ENCODE data around the gene EP400.

EP400 gene

GRCh38 chr12:131903270-131904255 is 46.2 kb upstream of the EP400 start:
- H3K4me3 ChIP-seq (ENCODE audit: low read depth, low read length), result no peak overlapping the region
- DNase-seq (ENCODE audit: low read depth), result no peak
- TF ChIP-seq MYC (IDR thresholded peaks at IDR 0.05; ENCODE audit: low read depth, low read length), result no peak
- TF ChIP-seq MAX (IDR thresholded peaks at IDR 0.05; ENCODE audit: low read depth, low read length), result no peak
- TF ChIP-seq, protein P1, sequence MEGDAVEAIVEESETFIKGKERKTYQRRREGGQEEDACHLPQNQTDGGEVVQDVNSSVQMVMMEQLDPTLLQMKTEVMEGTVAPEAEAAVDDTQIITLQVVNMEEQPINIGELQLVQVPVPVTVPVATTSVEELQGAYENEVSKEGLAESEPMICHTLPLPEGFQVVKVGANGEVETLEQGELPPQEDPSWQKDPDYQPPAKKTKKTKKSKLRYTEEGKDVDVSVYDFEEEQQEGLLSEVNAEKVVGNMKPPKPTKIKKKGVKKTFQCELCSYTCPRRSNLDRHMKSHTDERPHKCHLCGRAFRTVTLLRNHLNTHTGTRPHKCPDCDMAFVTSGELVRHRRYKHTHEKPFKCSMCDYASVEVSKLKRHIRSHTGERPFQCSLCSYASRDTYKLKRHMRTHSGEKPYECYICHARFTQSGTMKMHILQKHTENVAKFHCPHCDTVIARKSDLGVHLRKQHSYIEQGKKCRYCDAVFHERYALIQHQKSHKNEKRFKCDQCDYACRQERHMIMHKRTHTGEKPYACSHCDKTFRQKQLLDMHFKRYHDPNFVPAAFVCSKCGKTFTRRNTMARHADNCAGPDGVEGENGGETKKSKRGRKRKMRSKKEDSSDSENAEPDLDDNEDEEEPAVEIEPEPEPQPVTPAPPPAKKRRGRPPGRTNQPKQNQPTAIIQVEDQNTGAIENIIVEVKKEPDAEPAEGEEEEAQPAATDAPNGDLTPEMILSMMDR (IDR thresholded peaks at IDR 0.05; ENCODE audit: low read depth, low read length), result no peak
- no peak for TF ChIP-seq POLR2A (IDR thresholded peaks at IDR 0.05; ENCODE audit: extremely low read depth, insufficient read length)

- DNase-seq (ENCODE audit: low read depth), result no peak
- no peak for TF ChIP-seq MAX (IDR thresholded peaks at IDR 0.05; ENCODE audit: low read depth, low read length)
Measured at GRCh38 chr12:131904346-131904745, 45.4 kb upstream of the EP400 start.

DNA sequence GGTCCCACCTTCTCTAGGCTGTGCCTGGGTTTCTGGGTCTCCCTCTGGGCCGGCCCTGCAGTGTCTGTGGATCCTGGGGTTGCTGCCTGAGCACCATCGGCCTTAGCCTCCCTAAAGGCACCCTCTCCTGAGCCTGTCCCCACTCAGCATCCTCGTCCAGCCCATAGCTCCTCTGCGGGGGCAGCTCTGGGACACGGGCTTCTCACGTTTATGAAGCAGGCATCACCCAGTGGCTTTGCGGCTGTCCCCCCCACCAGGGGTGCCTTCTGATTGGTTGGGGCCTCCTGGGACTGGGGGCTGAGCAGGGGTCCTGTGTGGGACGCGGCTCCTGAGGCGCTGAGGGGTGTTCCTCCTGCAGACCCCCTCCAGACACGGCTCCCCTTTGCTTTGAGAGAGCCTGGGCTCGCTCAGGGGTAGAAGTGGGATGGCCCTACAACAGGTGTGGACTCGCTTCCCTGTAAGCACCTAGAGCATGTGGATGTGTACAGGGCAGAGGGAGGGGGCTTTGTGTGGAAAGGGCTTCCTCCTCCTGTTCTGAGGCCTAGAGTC is 44.6 kb upstream of the EP400 start:
- TF ChIP-seq MYC (IDR thresholded peaks at IDR 0.05; ENCODE audit: low read depth, low read length) (no peak), MAX (IDR thresholded peaks at IDR 0.05; ENCODE audit: low read depth, low read length) (no peak), POLR2A (IDR thresholded peaks at IDR 0.05; ENCODE audit: extremely low read depth, insufficient read length) (no peak)
- TF ChIP-seq, protein P1 (IDR thresholded peaks at IDR 0.05; ENCODE audit: low read depth, low read length), result no peak

More at GRCh38 chr12:131904346-131904745, 45.4 kb upstream of the EP400 start:
- no peak overlapping the region for H3K4me3 ChIP-seq (ENCODE audit: low read depth, low read length)

DNA sequence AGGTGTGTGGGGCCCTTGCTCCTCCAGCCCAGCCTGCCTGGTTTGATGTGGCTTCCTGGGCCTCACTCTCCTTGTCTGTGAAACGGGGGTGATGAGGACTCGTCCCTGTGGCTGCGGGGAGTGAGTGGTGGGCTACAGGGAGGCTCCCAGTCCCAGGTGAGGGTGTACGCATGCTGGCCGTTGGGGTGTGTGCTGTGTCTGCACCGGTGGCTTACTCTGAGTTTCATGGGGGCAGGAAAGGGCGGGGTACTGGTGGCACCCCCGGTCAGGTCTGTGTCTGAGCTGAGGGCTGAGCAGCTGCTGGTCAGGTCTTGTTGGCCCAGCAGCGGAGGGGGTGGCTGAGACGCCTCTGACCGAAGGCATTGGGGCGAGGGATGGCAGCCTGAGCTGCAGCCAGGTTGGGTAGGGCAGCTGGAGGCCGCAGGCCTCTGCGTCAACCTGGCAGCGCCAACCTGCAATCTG is 44.1 kb upstream of the EP400 start:
- TF ChIP-seq, protein P1 (IDR thresholded peaks at IDR 0.05; ENCODE audit: low read depth, low read length), result no peak
- TF ChIP-seq POLR2A (IDR thresholded peaks at IDR 0.05; ENCODE audit: extremely low read depth, insufficient read length) (no peak), MAX (IDR thresholded peaks at IDR 0.05; ENCODE audit: low read depth, low read length) (no peak)
- DNase-seq (ENCODE audit: low read depth), result no peak
- no peak overlapping the region for H3K4me3 ChIP-seq (ENCODE audit: low read depth, low read length)

More for the DNA sequence above, 44.6 kb upstream of the EP400 start:
- no peak overlapping the region for H3K4me3 ChIP-seq (ENCODE audit: low read depth, low read length)
- DNase-seq (ENCODE audit: low read depth), result no peak

- TF ChIP-seq MAX (IDR thresholded peaks at IDR 0.05; ENCODE audit: low read depth, low read length) (no peak), MYC (IDR thresholded peaks at IDR 0.05; ENCODE audit: low read depth, low read length) (no peak), POLR2A (IDR thresholded peaks at IDR 0.05; ENCODE audit: extremely low read depth, insufficient read length) (no peak)
- TF ChIP-seq, protein P1 (IDR thresholded peaks at IDR 0.05; ENCODE audit: low read depth, low read length), result no peak
- no peak overlapping the region for H3K4me3 ChIP-seq (ENCODE audit: low read depth, low read length)
- DNase-seq (ENCODE audit: low read depth), result no peak
Measured at GRCh38 chr12:131907379-131908091, 42.2 kb upstream of the EP400 start.

All from NB4 (cell line).